ENCODE measurements around the gene ANO4.

DNA sequence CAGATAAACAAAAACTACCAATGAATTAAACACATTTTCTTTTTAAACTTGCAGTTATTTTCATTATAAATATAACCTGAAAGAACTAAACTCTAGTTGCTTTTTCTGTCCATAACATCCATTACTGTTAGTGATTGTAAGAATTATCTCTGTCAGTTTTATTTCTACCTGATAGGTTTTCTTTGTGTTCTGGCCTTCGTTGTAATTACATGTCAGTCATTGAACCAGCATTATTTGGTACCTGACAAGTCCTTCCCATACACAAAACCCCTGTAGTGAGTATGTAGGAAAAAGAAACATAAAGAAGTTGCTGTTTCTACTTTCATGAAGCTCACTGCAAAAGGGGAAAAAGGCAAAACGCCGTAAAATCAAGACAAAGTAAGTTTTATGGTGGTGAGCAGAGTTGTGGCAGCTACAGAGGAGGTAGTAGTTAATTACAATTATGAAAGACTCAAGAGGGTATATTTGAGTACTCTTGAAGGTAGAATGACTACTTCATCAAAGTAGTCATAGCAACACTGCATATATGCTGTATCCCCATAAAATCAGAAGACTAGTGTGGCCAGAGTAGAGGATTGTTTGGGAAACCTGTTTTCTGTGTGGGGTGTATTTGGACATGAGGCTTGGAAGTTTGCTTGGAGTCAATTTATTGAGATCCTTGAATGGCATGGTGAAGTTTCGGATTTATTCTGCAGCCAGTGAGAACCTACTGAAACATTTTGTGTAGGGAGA lies 312.6 kb downstream of the ANO4 start:
- TF ChIP-seq, protein P1, sequence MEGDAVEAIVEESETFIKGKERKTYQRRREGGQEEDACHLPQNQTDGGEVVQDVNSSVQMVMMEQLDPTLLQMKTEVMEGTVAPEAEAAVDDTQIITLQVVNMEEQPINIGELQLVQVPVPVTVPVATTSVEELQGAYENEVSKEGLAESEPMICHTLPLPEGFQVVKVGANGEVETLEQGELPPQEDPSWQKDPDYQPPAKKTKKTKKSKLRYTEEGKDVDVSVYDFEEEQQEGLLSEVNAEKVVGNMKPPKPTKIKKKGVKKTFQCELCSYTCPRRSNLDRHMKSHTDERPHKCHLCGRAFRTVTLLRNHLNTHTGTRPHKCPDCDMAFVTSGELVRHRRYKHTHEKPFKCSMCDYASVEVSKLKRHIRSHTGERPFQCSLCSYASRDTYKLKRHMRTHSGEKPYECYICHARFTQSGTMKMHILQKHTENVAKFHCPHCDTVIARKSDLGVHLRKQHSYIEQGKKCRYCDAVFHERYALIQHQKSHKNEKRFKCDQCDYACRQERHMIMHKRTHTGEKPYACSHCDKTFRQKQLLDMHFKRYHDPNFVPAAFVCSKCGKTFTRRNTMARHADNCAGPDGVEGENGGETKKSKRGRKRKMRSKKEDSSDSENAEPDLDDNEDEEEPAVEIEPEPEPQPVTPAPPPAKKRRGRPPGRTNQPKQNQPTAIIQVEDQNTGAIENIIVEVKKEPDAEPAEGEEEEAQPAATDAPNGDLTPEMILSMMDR (IDR thresholded peaks at IDR 0.05): no peak
- TF ChIP-seq POLR2A (IDR thresholded peaks at IDR 0.05): no peak
